ENCODE results near the gene LAPTM4A. TPM values are rescaled to one million over a fixed set of nuclear protein-coding genes. Genes with fewer than 3 reads are reported as not detected.
"Not testable (repeated sequence)": the region's sequence is repeated elsewhere in the genome, so short reads cannot be mapped to it uniquely, and the experiment has no call there.

The LAPTM4A gene
- total RNA-seq (2014; rRNA removed; shearing (Covaris generic)) = 94.1 and 122 TPM in 2 replicates

DNA sequence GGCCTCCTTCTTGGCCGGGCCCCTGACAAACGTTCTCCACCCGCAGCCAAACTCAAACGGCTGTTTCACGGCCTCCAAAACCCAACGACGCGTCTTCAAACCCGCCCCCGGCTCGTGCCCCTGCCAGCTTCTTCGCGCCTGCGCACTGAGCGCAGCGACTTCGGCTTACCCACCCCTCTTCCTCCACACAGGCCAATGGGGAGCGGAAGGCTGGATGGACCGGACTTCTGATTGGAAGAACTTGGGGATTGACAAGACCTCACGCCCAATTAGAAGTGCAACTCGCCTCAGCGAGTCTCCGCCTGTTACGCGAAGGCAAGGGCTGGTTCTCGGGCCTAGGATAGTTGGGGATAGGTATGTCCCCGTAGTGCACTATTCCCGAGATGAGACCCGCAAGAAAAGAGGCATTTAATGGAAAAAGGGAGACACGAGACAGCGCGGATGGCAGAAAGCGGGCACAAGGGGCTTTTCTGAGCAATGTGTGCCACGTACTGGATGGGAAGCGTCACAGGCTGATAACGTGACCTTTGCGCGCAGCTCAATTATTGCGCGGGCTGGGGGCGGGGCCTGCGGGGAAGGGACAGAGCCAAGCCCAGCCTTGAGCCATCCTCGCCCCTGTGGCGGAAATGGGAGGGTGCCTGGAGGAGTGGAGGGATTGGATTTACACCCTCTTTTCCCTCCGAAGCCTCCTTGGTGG, at the start of gene LAPTM4A:
LAPTM4A (minus strand) TSS at position 97 of the 697 bp plus-strand sequence. CDS start 108 bp downstream, outside the sequence.
- Histone ChIP-seq H3K27me3 (ENCODE audit: control insufficient read depth, insufficient read depth, low read length) (no peaks in the 10 kb centered on the region), H3K36me3 (replicated peaks; ENCODE audit: control insufficient read depth, insufficient read depth, low read length) (no peaks in the 10 kb centered on the region)
- DNase-seq = peak; percentile 97

DNA sequence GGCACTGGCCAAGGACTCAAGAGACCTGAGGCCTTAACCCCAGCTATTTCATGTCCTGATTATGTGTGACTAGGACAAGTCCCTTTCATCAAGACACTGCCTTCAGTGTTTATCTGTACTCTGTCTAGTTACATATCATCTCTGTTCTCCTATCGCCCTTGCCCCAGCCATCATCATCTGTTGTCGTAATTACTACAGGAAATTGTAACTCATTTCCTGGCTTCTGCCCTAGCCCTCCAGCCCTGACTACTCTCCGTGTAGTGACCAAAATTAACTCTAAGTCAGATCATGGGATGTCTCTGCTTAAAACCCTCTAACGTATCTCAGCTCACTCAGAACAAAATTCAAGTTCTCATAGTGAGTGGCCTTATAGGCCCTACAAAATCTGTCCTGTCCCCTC, 49.3 kb upstream of the LAPTM4A start:
- H3K4me3 ChIP-seq (ENCODE audit: insufficient read depth, low read depth, low read length) = no peak overlapping the region
- no peaks in the 10 kb centered on the region for H3K27me3 ChIP-seq (ENCODE audit: control insufficient read depth, insufficient read depth, low read length)
- DNase-seq = no peak
- H3K36me3 ChIP-seq (replicated peaks; ENCODE audit: control insufficient read depth, insufficient read depth, low read length) = no peaks in the 10 kb centered on the region

More for the DNA sequence above, at the start of gene LAPTM4A:
- peak within 1 kb of the TSS; percentile 67 for H3K4me3 ChIP-seq (ENCODE audit: insufficient read depth, low read depth, low read length)

- no peak for DNase-seq
- no peaks in the 10 kb centered on the region for H3K36me3 ChIP-seq (replicated peaks; ENCODE audit: control insufficient read depth, insufficient read depth, low read length)
- no peaks in the 10 kb centered on the region for H3K27me3 ChIP-seq (ENCODE audit: control insufficient read depth, insufficient read depth, low read length)
- H3K4me3 ChIP-seq (ENCODE audit: insufficient read depth, low read depth, low read length) = no peak overlapping the region
These were observed 48.4 kb upstream of the LAPTM4A start for GRCh38 chr2:20099780-20100179.

- Histone ChIP-seq H3K27me3 (ENCODE audit: control insufficient read depth, insufficient read depth, low read length) (no peaks in the 10 kb centered on the region), H3K4me3 (ENCODE audit: insufficient read depth, low read depth, low read length) (no peak overlapping the region), H3K36me3 (replicated peaks; ENCODE audit: control insufficient read depth, insufficient read depth, low read length) (no peaks in the 10 kb centered on the region)
- DNase-seq = peak; percentile 91
These were observed 46.7 kb upstream of the LAPTM4A start for GRCh38 chr2:20097889-20098714.

GRCh38 chr2:20095469-20095868, 44.0 kb upstream of the LAPTM4A start:
- H3K4me3 ChIP-seq (ENCODE audit: insufficient read depth, low read depth, low read length) = no peak overlapping the region
- H3K27me3 ChIP-seq (ENCODE audit: control insufficient read depth, insufficient read depth, low read length) = no peaks in the 10 kb centered on the region
- no peaks in the 10 kb centered on the region for H3K36me3 ChIP-seq (replicated peaks; ENCODE audit: control insufficient read depth, insufficient read depth, low read length)
- no peak for DNase-seq

DNA sequence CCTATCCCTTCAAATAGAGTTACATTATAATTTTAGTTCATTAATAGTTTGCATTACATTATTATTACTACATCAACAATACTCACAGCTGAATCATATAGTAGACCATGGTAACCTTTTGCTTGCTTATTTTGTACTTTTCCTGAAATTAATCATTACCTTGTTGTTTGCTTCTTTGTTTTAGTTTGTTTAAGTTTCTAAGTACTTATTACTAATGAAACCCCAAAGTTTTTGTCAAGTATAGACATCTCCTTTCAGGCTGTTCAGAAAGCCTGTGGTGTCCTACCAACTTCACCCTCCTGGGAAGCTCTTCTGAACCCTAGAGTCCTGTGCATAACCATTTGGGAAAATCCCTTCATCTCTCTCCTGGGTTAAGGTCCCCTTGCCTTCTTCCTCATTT, 43.5 kb upstream of the LAPTM4A start:
- Histone ChIP-seq H3K36me3 (replicated peaks; ENCODE audit: control insufficient read depth, insufficient read depth, low read length) (no peaks in the 10 kb centered on the region), H3K27me3 (ENCODE audit: control insufficient read depth, insufficient read depth, low read length) (no peaks in the 10 kb centered on the region), H3K4me3 (ENCODE audit: insufficient read depth, low read depth, low read length) (no peak overlapping the region)
- no peak for DNase-seq

GRCh38 chr2:20094142-20094755, 42.8 kb upstream of the LAPTM4A start:
- Histone ChIP-seq H3K4me3 (ENCODE audit: insufficient read depth, low read depth, low read length) (no peak overlapping the region), H3K36me3 (replicated peaks; ENCODE audit: control insufficient read depth, insufficient read depth, low read length) (no peaks in the 10 kb centered on the region), H3K27me3 (ENCODE audit: control insufficient read depth, insufficient read depth, low read length) (no peaks in the 10 kb centered on the region)
- DNase-seq = no peak

DNA sequence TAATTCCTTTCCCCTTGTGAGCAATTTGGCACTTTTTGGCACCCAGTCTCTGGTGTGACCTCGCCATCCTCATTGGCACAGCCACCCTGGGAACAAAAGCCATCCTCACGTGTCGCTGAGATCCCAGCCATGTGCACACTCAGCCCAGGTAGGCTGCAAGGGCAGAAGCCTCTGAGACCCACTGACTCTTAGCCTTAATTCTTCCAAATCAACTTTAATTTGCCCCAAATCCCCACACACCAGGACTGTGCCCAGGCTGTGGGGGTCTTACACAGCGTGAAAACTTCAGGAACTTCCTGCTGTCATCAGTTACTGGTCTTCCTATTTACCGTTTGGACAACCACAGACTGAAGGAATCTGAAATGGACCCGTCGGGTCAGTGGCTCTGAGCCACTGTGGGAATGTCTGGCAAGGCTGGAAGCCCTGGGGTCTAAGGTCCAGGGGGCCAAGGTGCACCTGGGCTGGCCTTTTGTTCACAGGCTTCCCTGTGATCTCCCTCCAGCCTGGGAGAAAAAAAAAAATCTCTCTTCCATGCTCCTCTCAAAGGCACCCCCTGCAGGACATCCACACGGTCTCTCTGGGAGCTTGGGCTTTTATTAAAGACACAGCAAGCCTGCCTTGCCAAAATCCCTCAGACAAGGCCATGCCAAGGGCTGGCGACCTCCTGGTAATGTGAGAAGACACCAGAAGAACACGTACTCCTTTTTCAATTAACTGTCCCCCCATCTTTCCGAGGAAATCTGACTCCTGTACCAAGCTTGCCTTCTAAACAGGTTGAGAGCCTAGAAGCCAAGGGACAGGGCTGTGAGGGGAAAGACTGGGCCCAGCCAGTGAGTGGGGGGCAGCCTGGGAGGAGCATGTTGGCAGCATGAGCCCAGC, 42.1 kb upstream of the LAPTM4A start:
- Histone ChIP-seq H3K4me3 (ENCODE audit: insufficient read depth, low read depth, low read length) (no peak overlapping the region), H3K27me3 (ENCODE audit: control insufficient read depth, insufficient read depth, low read length) (no peaks in the 10 kb centered on the region), H3K36me3 (replicated peaks; ENCODE audit: control insufficient read depth, insufficient read depth, low read length) (no peaks in the 10 kb centered on the region)
- peak; percentile 85 for DNase-seq

DNA sequence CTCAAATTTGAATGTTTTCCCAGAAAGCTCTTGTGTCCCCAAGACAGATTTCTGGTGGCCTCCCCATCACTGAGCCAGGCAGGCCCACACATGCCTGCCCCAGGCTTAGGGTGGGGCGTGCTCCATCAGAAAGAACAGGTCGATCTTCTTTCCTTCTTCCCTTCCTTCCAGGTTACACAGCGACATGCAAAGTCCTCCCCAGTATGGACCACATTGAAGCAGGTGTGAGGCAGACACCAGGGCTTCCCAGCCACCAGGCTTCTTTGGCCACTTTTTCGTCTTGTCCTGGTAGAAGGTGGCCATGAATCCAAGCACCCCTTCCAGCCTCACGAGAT, 41.4 kb upstream of the LAPTM4A start:
- Histone ChIP-seq H3K27me3 (ENCODE audit: control insufficient read depth, insufficient read depth, low read length) (no peaks in the 10 kb centered on the region), H3K4me3 (ENCODE audit: insufficient read depth, low read depth, low read length) (no peak overlapping the region), H3K36me3 (replicated peaks; ENCODE audit: control insufficient read depth, insufficient read depth, low read length) (no peaks in the 10 kb centered on the region)
- no peak for DNase-seq

DNA sequence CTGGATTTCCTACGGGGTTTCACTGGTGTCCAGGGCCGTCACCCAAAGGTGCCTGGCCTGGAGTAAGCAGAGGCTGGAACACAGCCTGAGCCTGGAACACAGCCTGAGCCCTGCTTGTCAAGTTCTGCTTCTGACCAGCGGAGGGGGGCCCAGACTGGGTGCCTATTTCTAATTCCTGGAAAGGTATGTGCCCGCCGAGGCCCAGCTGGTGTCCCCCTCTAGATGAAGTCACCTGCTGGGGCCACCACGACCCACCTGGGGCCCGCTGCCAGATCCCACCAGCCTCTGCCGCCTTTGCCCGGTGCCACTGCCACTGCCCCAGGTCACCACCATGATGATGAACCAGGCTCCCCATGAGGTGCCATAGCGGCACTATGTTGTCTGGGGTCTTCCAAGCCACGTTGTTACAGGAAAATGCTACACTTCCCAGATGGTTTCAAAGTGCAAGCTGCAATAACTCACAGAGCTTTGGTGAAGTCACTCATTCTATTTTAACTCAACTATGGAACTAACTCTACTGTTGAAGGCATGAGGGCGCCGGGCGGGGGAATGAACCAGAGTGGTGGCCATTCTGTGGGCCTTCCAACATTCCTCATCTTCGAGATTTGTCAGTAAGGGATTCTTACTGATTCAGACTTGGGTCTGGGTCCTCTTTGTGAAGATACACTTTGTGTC, 40.9 kb upstream of the LAPTM4A start:
- H3K36me3 ChIP-seq (replicated peaks; ENCODE audit: control insufficient read depth, insufficient read depth, low read length) = no peaks in the 10 kb centered on the region
- H3K4me3 ChIP-seq (ENCODE audit: insufficient read depth, low read depth, low read length) = no peak overlapping the region
- no peaks in the 10 kb centered on the region for H3K27me3 ChIP-seq (ENCODE audit: control insufficient read depth, insufficient read depth, low read length)
- no peak for DNase-seq

DNA sequence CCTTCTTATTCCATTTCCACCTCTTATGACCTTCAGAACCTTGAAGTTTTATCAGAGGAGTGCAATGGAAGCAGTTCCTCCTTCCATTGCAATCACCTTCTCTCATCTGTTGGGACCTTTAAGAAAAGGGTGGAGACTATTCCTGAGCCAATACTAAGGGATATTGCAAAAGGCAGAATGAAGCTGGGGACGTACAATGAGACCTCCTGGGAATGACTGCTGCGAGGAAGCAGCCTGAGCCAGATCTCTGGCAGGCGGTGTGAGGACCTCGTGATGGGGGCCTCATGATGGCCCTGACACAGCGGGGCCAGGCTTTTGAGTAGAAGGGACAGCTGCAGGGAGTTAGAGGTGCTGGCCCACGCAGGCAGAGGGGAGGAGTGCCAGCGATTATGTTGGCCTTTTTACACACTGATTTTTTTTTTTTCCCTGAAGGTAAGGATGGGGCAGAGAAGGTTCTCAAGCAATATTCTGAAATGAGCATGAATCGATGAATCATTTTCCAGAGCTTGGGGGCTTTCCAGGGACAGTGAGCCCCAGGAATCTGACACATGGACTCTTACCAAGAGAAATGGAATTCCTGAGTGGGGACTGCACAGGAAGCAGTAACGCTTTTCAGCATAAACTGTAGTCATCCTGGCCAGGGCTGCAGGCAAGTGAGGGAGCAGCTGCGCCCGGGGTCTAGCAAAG, 40.0 kb upstream of the LAPTM4A start:
- no peaks in the 10 kb centered on the region for H3K27me3 ChIP-seq (ENCODE audit: control insufficient read depth, insufficient read depth, low read length)
- no peak overlapping the region for H3K4me3 ChIP-seq (ENCODE audit: insufficient read depth, low read depth, low read length)
- H3K36me3 ChIP-seq (replicated peaks; ENCODE audit: control insufficient read depth, insufficient read depth, low read length) = no peaks in the 10 kb centered on the region
- no peak for DNase-seq

GRCh38 chr2:20089715-20090464, 38.5 kb upstream of the LAPTM4A start:
- no peak overlapping the region for H3K4me3 ChIP-seq (ENCODE audit: insufficient read depth, low read depth, low read length)
- no peaks in the 10 kb centered on the region for H3K36me3 ChIP-seq (replicated peaks; ENCODE audit: control insufficient read depth, insufficient read depth, low read length)
- no peak for DNase-seq
- H3K27me3 ChIP-seq (ENCODE audit: control insufficient read depth, insufficient read depth, low read length) = no peaks in the 10 kb centered on the region

DNA sequence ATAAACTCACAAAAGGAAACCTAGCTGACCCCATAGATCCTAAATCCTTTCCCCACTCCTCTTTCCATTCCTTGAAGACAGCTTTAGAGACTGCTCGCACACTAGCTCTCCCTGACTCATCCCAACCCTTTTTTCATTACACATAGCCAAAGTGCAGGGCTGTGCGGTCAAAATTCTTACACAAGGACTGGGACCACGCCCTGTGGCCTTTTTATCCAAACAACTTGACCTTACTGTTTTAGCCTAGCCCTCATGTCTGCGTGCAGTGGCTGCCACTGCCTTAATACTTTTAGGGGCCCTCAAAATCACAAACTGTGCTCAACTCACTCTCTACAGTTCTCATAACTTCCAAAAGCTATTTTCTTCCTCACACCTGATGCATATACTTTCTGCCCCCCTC, 34.5 kb upstream of the LAPTM4A start:
- H3K27me3 ChIP-seq (ENCODE audit: control insufficient read depth, insufficient read depth, low read length); H3K4me3 ChIP-seq (ENCODE audit: insufficient read depth, low read depth, low read length); DNase-seq; H3K36me3 ChIP-seq (replicated peaks; ENCODE audit: control insufficient read depth, insufficient read depth, low read length): not testable (repeated sequence)
